ENCODE results near the gene LCAT.

Gene LCAT

GRCh38 chr16:67909056-67909742 lies 34.7 kb downstream of the LCAT start:
- DNase-seq = no peak

- no peak for DNase-seq
These were observed 36.3 kb downstream of the LCAT start for GRCh38 chr16:67907397-67908180.

- DNase-seq = no peak
These were observed 41.1 kb downstream of the LCAT start for GRCh38 chr16:67902831-67903230.

- DNase-seq = no peak
These were observed 42.2 kb downstream of the LCAT start for GRCh38 chr16:67901734-67902133.

- no peak for DNase-seq
These were observed 46.7 kb downstream of the LCAT start for GRCh38 chr16:67897231-67897630.

- DNase-seq = peak; percentile 34
These were observed 50.0 kb downstream of the LCAT start for GRCh38 chr16:67893743-67894399.

GRCh38 chr16:67892899-67893742 lies 50.8 kb downstream of the LCAT start, which contains the start of gene PSKH1:
Gene PSKH1, plus strand, starts transcription at chr16:67893254. Its CDS starts 15,496 bp downstream, at chr16:67908750.
- peak; percentile 94 for DNase-seq

- no peak for DNase-seq
These were observed 51.5 kb downstream of the LCAT start for GRCh38 chr16:67892375-67892774.

Data from hematopoietic multipotent progenitor cell treated with erythropoietin and hydrocortisone succinate and interleukin-3 and kit ligand, for 8 days (in vitro differentiated cells).